ENCODE data around the gene RNF17. TPM values are rescaled to one million over a fixed set of nuclear protein-coding genes. Genes with fewer than 3 reads are reported as not detected.
"Not testable (repeated sequence)": the region's sequence is repeated elsewhere in the genome, so short reads cannot be mapped to it uniquely, and the experiment has no call there.

The RNF17 gene
- total RNA-seq, 1 experiment from 2014 or later = not detected

DNA sequence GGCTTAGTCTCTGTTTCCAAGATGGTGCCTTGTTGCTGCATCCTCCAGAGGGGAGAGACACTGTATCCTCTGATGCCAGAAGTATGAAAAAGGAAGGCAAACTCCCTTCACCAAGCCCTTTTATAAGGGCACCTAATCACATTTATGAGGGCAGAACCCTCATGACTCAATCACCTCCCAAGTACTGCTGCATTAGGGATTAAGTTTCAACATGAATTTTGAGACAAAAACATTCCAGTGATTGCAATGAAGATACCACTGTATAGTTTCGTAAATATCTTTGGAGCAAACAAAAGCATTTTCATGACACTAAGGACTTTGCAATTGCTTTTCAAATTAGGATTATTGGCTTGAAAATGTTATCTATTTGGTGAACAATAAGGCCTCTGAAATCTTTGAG lies 63.8 kb downstream of the RNF17 start (continued):
- TF ChIP-seq ZBTB33 (IDR thresholded peaks at IDR 0.05; ENCODE audit: extremely low read depth, insufficient replicate concordance, low read length) = no peak
- TF ChIP-seq ZFX (IDR thresholded peaks at IDR 0.05) = no peak
- TF ChIP-seq, protein P1, sequence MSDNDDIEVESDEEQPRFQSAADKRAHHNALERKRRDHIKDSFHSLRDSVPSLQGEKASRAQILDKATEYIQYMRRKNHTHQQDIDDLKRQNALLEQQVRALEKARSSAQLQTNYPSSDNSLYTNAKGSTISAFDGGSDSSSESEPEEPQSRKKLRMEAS (IDR thresholded peaks at IDR 0.05) = no peak
- TF ChIP-seq, protein P2, sequence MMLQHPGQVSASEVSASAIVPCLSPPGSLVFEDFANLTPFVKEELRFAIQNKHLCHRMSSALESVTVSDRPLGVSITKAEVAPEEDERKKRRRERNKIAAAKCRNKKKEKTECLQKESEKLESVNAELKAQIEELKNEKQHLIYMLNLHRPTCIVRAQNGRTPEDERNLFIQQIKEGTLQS (IDR thresholded peaks at IDR 0.05) = no peak

GRCh38 chr13:24834902-24835510 lies 71.0 kb downstream of the RNF17 start:
- Histone ChIP-seq H3K27ac (ENCODE audit: low read depth, low read length) (no peak overlapping the region), H4K20me1 (ENCODE audit: insufficient read depth) (no peaks in the 10 kb centered on the region), H3K9me3 (ENCODE audit: control insufficient read depth in 1 of 2, insufficient read depth in 1 of 2, low read depth in 1 of 2, low read length in 2 of 2) (no peaks in the 10 kb centered on the region), H3K9ac (ENCODE audit: low read length) (no peak overlapping the region), H3K27me3 (ENCODE audit: insufficient read depth, low read length) (no peaks in the 10 kb centered on the region), H3K79me2 (ENCODE audit: insufficient read depth, low read length) (no peaks in the 10 kb centered on the region), H3K9me2 (ENCODE audit: insufficient read depth) (no peaks in the 10 kb centered on the region), H3K36me3 (ENCODE audit: control insufficient read depth in 1 of 2, insufficient read depth in 2 of 2, low read length in 2 of 2) (no peaks in the 10 kb centered on the region), H3K4me2 (ENCODE audit: low read length) (peak overlapping the region; percentile 5; the same call in 1 of the 2 replicates), H3K4me3 (replicated peaks in 1 of 2; ENCODE audit: low read depth in 1 of 2, low read length in 2 of 2) (no peak overlapping the region), H3K4me1 (ENCODE audit: control insufficient read depth in 1 of 2, insufficient read depth in 2 of 2, low read length in 2 of 2) (peaks cover 0 to 7% of the 10 kb centered on the region in 2 experiments; a peak in 2 of 4 replicates), H2AFZ (ENCODE audit: low read depth, low read length, poor library complexity, severe bottlenecking) (peak overlapping the region; percentile 35)
- BruUV-seq (replicated peaks) = no TSS peak
- no peak for TF ChIP-seq CEBPB (IDR thresholded peaks at IDR 0.05; ENCODE audit: low read depth)
- TF ChIP-seq POLR2AphosphoS5 (IDR thresholded peaks at IDR 0.05; ENCODE audit: low read depth, low read length) = no peak
- no peak for TF ChIP-seq SRF (IDR thresholded peaks at IDR 0.05; ENCODE audit: low read depth)
- TF ChIP-seq FOSL1 (IDR thresholded peaks at IDR 0.05; ENCODE audit: low read depth) = no peak
- no peak for TF ChIP-seq POLR2A (IDR thresholded peaks at IDR 0.05; ENCODE audit: borderline replicate concordance, extremely low read depth, insufficient read depth, insufficient read length)
- no peak for TF ChIP-seq ZFX (IDR thresholded peaks at IDR 0.05)
- no peak for TF ChIP-seq SIN3A (IDR thresholded peaks at IDR 0.05; ENCODE audit: low read depth)
- TF ChIP-seq YY1 (IDR thresholded peaks at IDR 0.05; ENCODE audit: extremely low read depth, insufficient replicate concordance, low read depth, low read length) = no peak
- no peak for TF ChIP-seq ELF1 (IDR thresholded peaks at IDR 0.05; ENCODE audit: borderline replicate concordance, low read depth)
- TF ChIP-seq, protein P3, sequence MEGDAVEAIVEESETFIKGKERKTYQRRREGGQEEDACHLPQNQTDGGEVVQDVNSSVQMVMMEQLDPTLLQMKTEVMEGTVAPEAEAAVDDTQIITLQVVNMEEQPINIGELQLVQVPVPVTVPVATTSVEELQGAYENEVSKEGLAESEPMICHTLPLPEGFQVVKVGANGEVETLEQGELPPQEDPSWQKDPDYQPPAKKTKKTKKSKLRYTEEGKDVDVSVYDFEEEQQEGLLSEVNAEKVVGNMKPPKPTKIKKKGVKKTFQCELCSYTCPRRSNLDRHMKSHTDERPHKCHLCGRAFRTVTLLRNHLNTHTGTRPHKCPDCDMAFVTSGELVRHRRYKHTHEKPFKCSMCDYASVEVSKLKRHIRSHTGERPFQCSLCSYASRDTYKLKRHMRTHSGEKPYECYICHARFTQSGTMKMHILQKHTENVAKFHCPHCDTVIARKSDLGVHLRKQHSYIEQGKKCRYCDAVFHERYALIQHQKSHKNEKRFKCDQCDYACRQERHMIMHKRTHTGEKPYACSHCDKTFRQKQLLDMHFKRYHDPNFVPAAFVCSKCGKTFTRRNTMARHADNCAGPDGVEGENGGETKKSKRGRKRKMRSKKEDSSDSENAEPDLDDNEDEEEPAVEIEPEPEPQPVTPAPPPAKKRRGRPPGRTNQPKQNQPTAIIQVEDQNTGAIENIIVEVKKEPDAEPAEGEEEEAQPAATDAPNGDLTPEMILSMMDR (IDR thresholded peaks at IDR 0.05 in 2 of 3, conservative IDR thresholded peaks at IDR 0.05 in 1 of 3; ENCODE audit: borderline replicate concordance in 1 of 3, insufficient read depth in 1 of 3, low read depth in 2 of 3, low read length in 2 of 3) = no peak
- TF ChIP-seq RAD21 (IDR thresholded peaks at IDR 0.05; ENCODE audit: low read depth) = no peak
- ATAC-seq (no peak), DNase-seq (ENCODE audit: low read depth, low spot score) (no peak)
- POLR2A ChIA-PET = interaction anchor here (1.0 kb wide), 1 partner anchor 10 kb away, joined by 3 read pairs; no protein-coding TSS in a partner anchor
- CTCF ChIA-PET = interaction anchor here (1.1 kb wide), 1 partner anchor 31 kb away, joined by 3 read pairs; no protein-coding TSS in a partner anchor
- intact Hi-C loops (cut with micrococcal nuclease) = no loop called here
- RAD21 ChIA-PET (ENCODE audit: low non-redundant PET in 1 of 2, low total read pairs in 2 of 2, uncharacterized antibody in 2 of 2, unreplicated experiment in 2 of 2) = no interaction called here

- BruUV-seq (replicated peaks); CTCF ChIA-PET; H3K27me3 ChIP-seq (ENCODE audit: insufficient read depth, low read length); H3K9me3 ChIP-seq (ENCODE audit: control insufficient read depth in 1 of 2, insufficient read depth in 1 of 2, low read depth in 1 of 2, low read length in 2 of 2); intact Hi-C loops (cut with micrococcal nuclease); H3K9me2 ChIP-seq (ENCODE audit: insufficient read depth); H3K36me3 ChIP-seq (ENCODE audit: control insufficient read depth in 1 of 2, insufficient read depth in 2 of 2, low read length in 2 of 2); H3K4me3 ChIP-seq (replicated peaks in 1 of 2; ENCODE audit: low read depth in 1 of 2, low read length in 2 of 2); H3K79me2 ChIP-seq (ENCODE audit: insufficient read depth, low read length); H3K4me1 ChIP-seq (ENCODE audit: control insufficient read depth in 1 of 2, insufficient read depth in 2 of 2, low read length in 2 of 2); DNase-seq (ENCODE audit: low read depth, low spot score); RAD21 ChIA-PET (ENCODE audit: low non-redundant PET in 1 of 2, low total read pairs in 2 of 2, uncharacterized antibody in 2 of 2, unreplicated experiment in 2 of 2); H3K9ac ChIP-seq (ENCODE audit: low read length); ATAC-seq; H3K27ac ChIP-seq (ENCODE audit: low read depth, low read length); H2AFZ ChIP-seq (ENCODE audit: low read depth, low read length, poor library complexity, severe bottlenecking); POLR2A ChIA-PET; H3K4me2 ChIP-seq (ENCODE audit: low read length); H4K20me1 ChIP-seq (ENCODE audit: insufficient read depth): not testable (repeated sequence)
These were observed 73.6 kb downstream of the RNF17 start for GRCh38 chr13:24837528-24837927.
